H9 (cell line): ENCODE data around the gene SLC4A2. TPM values are rescaled to one million over a fixed set of nuclear protein-coding genes. Genes with fewer than 3 reads are reported as not detected.

Source experiments
- DNase-seq: peaks from one replicate; pipeline ENCODE4 v3.0.0-alpha.2; 2017
- H2AFZ ChIP-seq: one replicate; pipeline ENCODE4 v1.6.1; 2013; ENCODE audit warnings: mild to moderate bottlenecking, low read length, control low read depth, moderate library complexity
- H2AK5ac ChIP-seq: 2 replicates; pipeline ENCODE4 v1.6.1; 2013; ENCODE audit warnings: low read length, control low read depth, mixed read lengths; ENCODE audit not compliant: insufficient read length
- H2BK120ac ChIP-seq: one replicate; pipeline ENCODE4 v1.6.1; 2013; ENCODE audit warnings: low read depth, mild to moderate bottlenecking, low read length, control low read depth, inconsistent platforms; ENCODE audit not compliant: poor library complexity, severe bottlenecking
- H2BK12ac ChIP-seq: 2 replicates; pipeline ENCODE4 v1.6.1; 2013; ENCODE audit warnings: low read length, control low read depth, mixed read lengths, low read depth; ENCODE audit not compliant: insufficient read length
- H2BK15ac ChIP-seq: 2 replicates; pipeline ENCODE4 v1.6.1; 2013; ENCODE audit warnings: low read depth, low read length, control low read depth
- H2BK20ac ChIP-seq: one replicate; pipeline ENCODE4 v1.6.1; 2013; ENCODE audit warnings: low read depth, mild to moderate bottlenecking, low read length, control low read depth, inconsistent platforms; ENCODE audit not compliant: poor library complexity, severe bottlenecking
- H2BK5ac ChIP-seq: 2 replicates; pipeline ENCODE4 v1.6.1; 2013; ENCODE audit warnings: low read length, control low read depth, mixed read lengths; ENCODE audit not compliant: insufficient read length
- H3K14ac ChIP-seq: 2 replicates; pipeline ENCODE4 v1.6.1; 2013; ENCODE audit warnings: low read length, control low read depth; ENCODE audit not compliant: insufficient read depth
- H3K18ac ChIP-seq: 2 replicates; pipeline ENCODE4 v1.6.1; 2013; ENCODE audit warnings: low read depth, mild to moderate bottlenecking, mixed read lengths, low read length, control low read depth; ENCODE audit not compliant: insufficient read length
- H3K23ac ChIP-seq: 2 replicates; pipeline ENCODE4 v1.6.1; 2013; ENCODE audit warnings: low read length, control low read depth, mixed read lengths, low read depth; ENCODE audit not compliant: insufficient read length
- H3K23me2 ChIP-seq: 2 replicates; pipeline ENCODE4 v1.6.1; 2013; ENCODE audit warnings: low read depth, mild to moderate bottlenecking, mixed read lengths, low read length, control low read depth; ENCODE audit not compliant: insufficient read length, poor library complexity, severe bottlenecking
- H3K27ac ChIP-seq: 2 replicates; pipeline ENCODE4 v1.5.1; 2013; ENCODE audit warnings: low read length, control low read depth, mixed read lengths, low read depth; ENCODE audit not compliant: insufficient read length
- H3K27me3 ChIP-seq: 2 replicates; pipeline ENCODE4 v1.6.1; 2013; ENCODE audit warnings: low read length, control low read depth, inconsistent platforms; ENCODE audit not compliant: insufficient read depth
- H3K4ac ChIP-seq: 2 replicates; pipeline ENCODE4 v1.6.1; 2013; ENCODE audit warnings: low read depth, mild to moderate bottlenecking, control low read depth, inconsistent platforms, low read length, moderate library complexity
- H3K4me1 ChIP-seq: 2 replicates; pipeline ENCODE4 v1.6.1; 2013; ENCODE audit warnings: low read length, control low read depth, inconsistent platforms; ENCODE audit not compliant: insufficient read depth
- H3K4me2 ChIP-seq: 2 replicates; pipeline ENCODE4 v1.6.1; 2013; ENCODE audit warnings: low read length, control low read depth, mixed read lengths; ENCODE audit not compliant: insufficient read length, insufficient read depth
- H3K56ac ChIP-seq: 2 replicates; pipeline ENCODE4 v1.6.1; 2013; ENCODE audit warnings: low read depth, mild to moderate bottlenecking, mixed read lengths, low read length, control low read depth; ENCODE audit not compliant: insufficient read length
- H3K79me1 ChIP-seq: 2 replicates; pipeline ENCODE4 v1.6.1; 2013; ENCODE audit warnings: low read depth, mild to moderate bottlenecking, moderate library complexity, low read length, control low read depth, inconsistent platforms; ENCODE audit not compliant: insufficient read depth, poor library complexity, severe bottlenecking
- H3K79me2 ChIP-seq: 2 replicates; pipeline ENCODE4 v1.6.1; 2013; ENCODE audit warnings: low read length, control low read depth, inconsistent platforms; ENCODE audit not compliant: insufficient read depth
- H3K9ac ChIP-seq: 2 replicates; pipeline ENCODE4 v1.6.1; 2013; ENCODE audit warnings: low read length, control low read depth, mixed read lengths; ENCODE audit not compliant: insufficient read length; ENCODE audit errors: extremely low read depth
- H3K9me3 ChIP-seq: one replicate; pipeline ENCODE4 v1.6.1; 2013; ENCODE audit warnings: low read depth, low read length, inconsistent platforms; ENCODE audit not compliant: control insufficient read depth
- H3T11ph ChIP-seq: one replicate; pipeline ENCODE4 v1.6.1; 2013; ENCODE audit warnings: mild to moderate bottlenecking, low read length, control low read depth, inconsistent platforms
- H4K20me1 ChIP-seq: one replicate; pipeline ENCODE4 v1.6.1; 2013; ENCODE audit not compliant: control insufficient read depth, insufficient read length, insufficient read depth
- H4K5ac ChIP-seq: 2 replicates; pipeline ENCODE4 v1.6.1; 2013; ENCODE audit warnings: low read depth, mild to moderate bottlenecking, mixed read lengths, low read length, control low read depth; ENCODE audit not compliant: insufficient read length
- H4K8ac ChIP-seq: replicated peaks from 2 replicates; pipeline ENCODE4 v1.6.1; 2013; ENCODE audit warnings: low read length, control low read depth, mixed read lengths, low read depth; ENCODE audit not compliant: insufficient read length
- H4K91ac ChIP-seq: 2 replicates; pipeline ENCODE4 v1.6.1; 2013; ENCODE audit warnings: low read depth, mild to moderate bottlenecking, moderate library complexity, mixed read lengths, low read length, control low read depth; ENCODE audit not compliant: insufficient read length
- H3K27ac Mint-ChIP-seq, 3 experiments: 2 replicates in 2 of 3; 3 replicates in 1 of 3; pipeline ENCODE4 v1.8.0; 2020 to 2021; ENCODE audit warnings: mixed read lengths in 3 of 3, mild to moderate bottlenecking in 1 of 3, moderate library complexity in 1 of 3
- H3K27me3 Mint-ChIP-seq: 2 replicates; pipeline ENCODE4 v1.8.0; 2021; ENCODE audit warnings: low read depth, mild to moderate bottlenecking, moderate library complexity, mixed read lengths
- H3K36me3 Mint-ChIP-seq, 3 experiments: 2 replicates in 2 of 3; 3 replicates in 1 of 3; pipeline ENCODE4 v1.8.0; 2020 to 2021; ENCODE audit warnings: low read depth in 3 of 3, mixed read lengths in 3 of 3; ENCODE audit not compliant: insufficient read depth in 1 of 3
- H3K4me1 Mint-ChIP-seq, 2 experiments: 2 replicates each; pipeline ENCODE4 v1.8.0; 2020; ENCODE audit warnings: mixed read lengths in 2 of 2
- H3K4me3 Mint-ChIP-seq, 2 experiments: 2 replicates in 1 of 2; 3 replicates in 1 of 2; pipeline ENCODE4 v1.8.0; 2020 to 2021; ENCODE audit warnings: mild to moderate bottlenecking in 2 of 2, mixed read lengths in 2 of 2, moderate library complexity in 1 of 2
- H3K9me3 Mint-ChIP-seq, 2 experiments: 2 replicates in 1 of 2; 3 replicates in 1 of 2; pipeline ENCODE4 v1.8.0; 2020; ENCODE audit warnings: mild to moderate bottlenecking in 2 of 2, mixed read lengths in 2 of 2, moderate library complexity in 1 of 2
- WGBS: extraction: QIAGEN DNeasy Blood & Tissue Kit; methylation state at CpG from one replicate; pipeline ENCODE4 v1.1.7; 2013; ENCODE audit warnings: missing lambda C conversion rate, low lambda C conversion rate, mixed read lengths; ENCODE audit not compliant: insufficient read length; ENCODE audit errors: extremely low coverage; 5-methylcytosine and 5-hydroxymethylcytosine counted together
- total RNA-seq: library from RNA; stranded (reverse); gene quantifications from 2 replicates; pipeline ENCODE4 v1.2.1, GENCODE V29; 2021
- TF ChIP-seq, protein P1 (sequence below): fragments of 200-600 bp; sonication (generic); conservative IDR thresholded peaks from 3 replicates; pipeline ENCODE4 v1.8.0; 2021; ENCODE audit warnings: antibody characterized with exemption, mild to moderate bottlenecking

Gene SLC4A2
- total RNA-seq, 1 experiment from 2014 or later, result 136 TPM

DNA sequence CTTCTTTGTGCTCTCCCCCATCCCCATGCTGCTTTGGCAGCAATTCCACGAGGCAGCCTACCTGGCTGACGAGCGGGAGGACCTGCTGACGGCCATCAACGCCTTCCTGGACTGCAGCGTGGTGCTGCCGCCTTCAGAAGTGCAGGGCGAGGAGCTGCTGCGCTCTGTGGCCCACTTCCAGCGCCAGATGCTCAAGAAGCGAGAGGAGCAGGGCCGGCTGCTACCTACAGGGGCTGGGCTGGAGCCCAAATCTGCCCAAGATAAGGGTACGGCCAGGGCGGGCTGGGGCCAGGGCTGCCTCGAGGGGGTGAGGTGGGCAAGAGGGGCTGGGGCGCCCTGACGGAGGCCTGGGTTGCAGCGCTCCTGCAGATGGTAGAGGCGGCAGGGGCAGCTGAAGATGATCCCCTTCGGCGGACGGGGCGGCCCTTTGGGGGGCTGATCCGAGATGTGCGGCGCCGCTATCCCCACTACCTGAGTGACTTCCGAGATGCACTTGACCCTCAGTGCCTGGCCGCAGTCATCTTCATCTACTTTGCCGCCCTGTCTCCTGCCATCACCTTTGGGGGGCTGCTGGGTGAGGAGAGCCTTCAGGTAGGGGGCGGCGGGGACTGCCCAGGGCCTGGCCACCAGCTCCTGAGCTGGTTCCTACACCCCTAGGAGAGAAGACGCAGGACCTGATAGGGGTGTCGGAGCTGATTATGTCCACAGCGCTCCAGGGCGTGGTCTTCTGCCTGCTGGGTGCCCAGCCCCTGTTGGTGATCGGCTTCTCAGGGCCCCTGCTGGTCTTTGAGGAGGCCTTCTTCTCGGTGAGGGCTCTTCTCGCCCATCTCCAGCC, 11.9 kb downstream of the SLC4A2 start:
- H3K14ac ChIP-seq, result no peak overlapping the region; the same call in 1 of the 2 replicates
- no peaks in the 10 kb centered on the region for H3K27me3 ChIP-seq
- no peak overlapping the region for H4K91ac ChIP-seq
- H3K27me3 Mint-ChIP-seq, result peaks cover 1% of the 10 kb centered on the region; the same call in 1 of the 2 replicates
- no peak overlapping the region for H2BK15ac ChIP-seq
- H3K36me3 Mint-ChIP-seq, result peaks cover 44 to 77% (median 72%) of the 10 kb centered on the region in 3 experiments; a peak in 6 of 7 replicates
- no peaks in the 10 kb centered on the region for H3K9me3 ChIP-seq
- H3K4me3 Mint-ChIP-seq, result no peak overlapping the region
- peaks cover 18 to 20% of the 10 kb centered on the region in 2 experiments for H3K4me1 Mint-ChIP-seq
- H3K18ac ChIP-seq, result no peak overlapping the region
- no peak overlapping the region for H3K27ac ChIP-seq
- no peak overlapping the region for H2BK20ac ChIP-seq
- H3K27ac Mint-ChIP-seq, result no peak overlapping the region
- no peak overlapping the region for H2BK120ac ChIP-seq
- no peak overlapping the region for H3K9ac ChIP-seq
- H2AK5ac ChIP-seq, result no peak overlapping the region
- H3K79me1 ChIP-seq, result no peaks in the 10 kb centered on the region
- no peak overlapping the region for H3K4ac ChIP-seq
- H3K79me2 ChIP-seq, result no peaks in the 10 kb centered on the region
- no peak overlapping the region for H3T11ph ChIP-seq
- no peak overlapping the region for H3K23ac ChIP-seq
- no peak overlapping the region for H2AFZ ChIP-seq
- no peak for DNase-seq
- H4K8ac ChIP-seq, result no peak overlapping the region
- H2BK5ac ChIP-seq, result no peak overlapping the region
- H4K20me1 ChIP-seq, result no peaks in the 10 kb centered on the region
- WGBS, result no CpG with 5 or more reads among the region's 39 CpGs
- H4K5ac ChIP-seq, result no peak overlapping the region
- H2BK12ac ChIP-seq, result no peak overlapping the region
- H3K23me2 ChIP-seq, result no peaks in the 10 kb centered on the region
- H3K4me1 ChIP-seq, result no peaks in the 10 kb centered on the region; the same call in 1 of the 2 replicates
- no peak overlapping the region for H3K56ac ChIP-seq
- H3K9me3 Mint-ChIP-seq, result no peaks in the 10 kb centered on the region; a peak in 1 of 5 replicates
- H3K4me2 ChIP-seq, result no peak overlapping the region
- TF ChIP-seq, protein P1, sequence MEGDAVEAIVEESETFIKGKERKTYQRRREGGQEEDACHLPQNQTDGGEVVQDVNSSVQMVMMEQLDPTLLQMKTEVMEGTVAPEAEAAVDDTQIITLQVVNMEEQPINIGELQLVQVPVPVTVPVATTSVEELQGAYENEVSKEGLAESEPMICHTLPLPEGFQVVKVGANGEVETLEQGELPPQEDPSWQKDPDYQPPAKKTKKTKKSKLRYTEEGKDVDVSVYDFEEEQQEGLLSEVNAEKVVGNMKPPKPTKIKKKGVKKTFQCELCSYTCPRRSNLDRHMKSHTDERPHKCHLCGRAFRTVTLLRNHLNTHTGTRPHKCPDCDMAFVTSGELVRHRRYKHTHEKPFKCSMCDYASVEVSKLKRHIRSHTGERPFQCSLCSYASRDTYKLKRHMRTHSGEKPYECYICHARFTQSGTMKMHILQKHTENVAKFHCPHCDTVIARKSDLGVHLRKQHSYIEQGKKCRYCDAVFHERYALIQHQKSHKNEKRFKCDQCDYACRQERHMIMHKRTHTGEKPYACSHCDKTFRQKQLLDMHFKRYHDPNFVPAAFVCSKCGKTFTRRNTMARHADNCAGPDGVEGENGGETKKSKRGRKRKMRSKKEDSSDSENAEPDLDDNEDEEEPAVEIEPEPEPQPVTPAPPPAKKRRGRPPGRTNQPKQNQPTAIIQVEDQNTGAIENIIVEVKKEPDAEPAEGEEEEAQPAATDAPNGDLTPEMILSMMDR, result no peak
